OCI-LY3 (cell line): ENCODE data around the gene APOL1.
"Not testable (repeated sequence)": the region's sequence is repeated elsewhere in the genome, so short reads cannot be mapped to it uniquely, and the experiment has no call there.

Experiments
- H2AFZ ChIP-seq: fragments of 200-600, 300-600 bp; shearing (Covaris generic); 2 replicates; pipeline ENCODE4 v1.6.0; 2014; ENCODE audit warnings: antibody characterized with exemption, low read depth, low read length
- H3K27ac ChIP-seq: fragments of 200-600, 300-600 bp; sonication (generic); 2 replicates; pipeline ENCODE4 v1.5.1; 2014; ENCODE audit warnings: mild to moderate bottlenecking, low read length, moderate library complexity, mixed read lengths
- H3K27me3 ChIP-seq: fragments of 200-600, 300-600 bp; sonication (generic); 2 replicates; pipeline ENCODE4 v1.6.1; 2014; ENCODE audit warnings: low read depth, low read length, mixed read lengths
- H3K36me3 ChIP-seq: fragments of 200-600, 300-600 bp; sonication (generic); replicated peaks from 2 replicates; pipeline ENCODE3; 2014; ENCODE audit warnings: low read depth, low read length, mixed read lengths
- H3K4me1 ChIP-seq: fragments of 300-600, 200-600 bp; sonication (generic); 2 replicates; pipeline ENCODE4 v1.6.1; 2014; ENCODE audit warnings: low read length, mixed read lengths
- H3K4me2 ChIP-seq: fragments of 200-600, 300-600 bp; sonication (generic); 2 replicates; pipeline ENCODE4 v1.6.1; 2014; ENCODE audit warnings: low read length, mixed read lengths
- H3K4me3 ChIP-seq: fragments of 300-600, 200-600 bp; sonication (generic); 2 replicates; pipeline ENCODE4 v1.5.1; 2014; ENCODE audit warnings: antibody characterized with exemption, mild to moderate bottlenecking, low read length, moderate library complexity
- H3K79me2 ChIP-seq: fragments of 300-600, 200-600 bp; shearing (Covaris generic); 2 replicates; pipeline ENCODE4 v1.6.1; 2014; ENCODE audit warnings: mild to moderate bottlenecking, low read length, mixed read lengths
- H3K9ac ChIP-seq: fragments of 300-600, 200-600 bp; shearing (Covaris generic); 2 replicates; pipeline ENCODE4 v1.6.0; 2014; ENCODE audit warnings: mild to moderate bottlenecking, low read length, moderate library complexity
- H3K9me3 ChIP-seq: fragments of 200-600, 300-600 bp; shearing (Covaris generic); 2 replicates; pipeline ENCODE4 v1.6.1; 2014; ENCODE audit warnings: low read length, mixed read lengths; ENCODE audit not compliant: insufficient read depth
- H4K20me1 ChIP-seq: fragments of 200-600, 300-600 bp; sonication (generic); 2 replicates; pipeline ENCODE4 v1.6.1; 2016; ENCODE audit warnings: low read length, mixed read lengths; ENCODE audit not compliant: insufficient read depth
- EZH2phosphoT487 ChIP-seq: fragments of 200-600 bp; shearing (Covaris generic); IDR thresholded peaks from 2 replicates; pipeline ENCODE4 v1.6.1; 2018; ENCODE audit warnings: antibody characterized with exemption, mixed run types, low read depth
- TF ChIP-seq, protein P1 (sequence below): fragments of 200-600, 300-600 bp; sonication (generic); IDR thresholded peaks from 2 replicates; pipeline ENCODE4 v1.5.1; 2014; ENCODE audit warnings: antibody characterized with exemption, low read length, low read depth

APOL1 gene

GRCh38 chr22:36289406-36289870 lies 36.5 kb downstream of the APOL1 start:
- H3K9me3 ChIP-seq = no peaks in the 10 kb centered on the region
- H3K4me3 ChIP-seq = no peak overlapping the region
- TF ChIP-seq EZH2phosphoT487 = no peak
- TF ChIP-seq, protein P1, sequence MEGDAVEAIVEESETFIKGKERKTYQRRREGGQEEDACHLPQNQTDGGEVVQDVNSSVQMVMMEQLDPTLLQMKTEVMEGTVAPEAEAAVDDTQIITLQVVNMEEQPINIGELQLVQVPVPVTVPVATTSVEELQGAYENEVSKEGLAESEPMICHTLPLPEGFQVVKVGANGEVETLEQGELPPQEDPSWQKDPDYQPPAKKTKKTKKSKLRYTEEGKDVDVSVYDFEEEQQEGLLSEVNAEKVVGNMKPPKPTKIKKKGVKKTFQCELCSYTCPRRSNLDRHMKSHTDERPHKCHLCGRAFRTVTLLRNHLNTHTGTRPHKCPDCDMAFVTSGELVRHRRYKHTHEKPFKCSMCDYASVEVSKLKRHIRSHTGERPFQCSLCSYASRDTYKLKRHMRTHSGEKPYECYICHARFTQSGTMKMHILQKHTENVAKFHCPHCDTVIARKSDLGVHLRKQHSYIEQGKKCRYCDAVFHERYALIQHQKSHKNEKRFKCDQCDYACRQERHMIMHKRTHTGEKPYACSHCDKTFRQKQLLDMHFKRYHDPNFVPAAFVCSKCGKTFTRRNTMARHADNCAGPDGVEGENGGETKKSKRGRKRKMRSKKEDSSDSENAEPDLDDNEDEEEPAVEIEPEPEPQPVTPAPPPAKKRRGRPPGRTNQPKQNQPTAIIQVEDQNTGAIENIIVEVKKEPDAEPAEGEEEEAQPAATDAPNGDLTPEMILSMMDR = no peak
- H3K36me3 ChIP-seq = peaks cover 80% of the 10 kb centered on the region
- no peaks in the 10 kb centered on the region; the same call in 1 of the 2 replicates for H4K20me1 ChIP-seq
- H3K79me2 ChIP-seq = no peaks in the 10 kb centered on the region; the same call in 1 of the 2 replicates
- H3K4me1 ChIP-seq = no peaks in the 10 kb centered on the region
- no peak overlapping the region for H3K9ac ChIP-seq
- no peak overlapping the region for H3K27ac ChIP-seq
- no peak overlapping the region for H3K4me2 ChIP-seq
- H2AFZ ChIP-seq = no peak overlapping the region
- H3K27me3 ChIP-seq = no peaks in the 10 kb centered on the region

GRCh38 chr22:36289948-36290371 lies 37.0 kb downstream of the APOL1 start:
- peaks cover 80% of the 10 kb centered on the region for H3K36me3 ChIP-seq
- H3K27ac ChIP-seq, H3K4me2 ChIP-seq, H3K4me1 ChIP-seq, H3K27me3 ChIP-seq, H3K9ac ChIP-seq, H2AFZ ChIP-seq, H3K9me3 ChIP-seq, H4K20me1 ChIP-seq, H3K79me2 ChIP-seq, H3K4me3 ChIP-seq: not testable (repeated sequence)

- H3K79me2 ChIP-seq, H3K9me3 ChIP-seq, H3K9ac ChIP-seq, H2AFZ ChIP-seq, H3K4me2 ChIP-seq, H3K27ac ChIP-seq, H3K27me3 ChIP-seq, H3K4me3 ChIP-seq, H4K20me1 ChIP-seq, H3K4me1 ChIP-seq: not testable (repeated sequence)
- H3K36me3 ChIP-seq = peaks cover 80% of the 10 kb centered on the region
These were observed 37.6 kb downstream of the APOL1 start for GRCh38 chr22:36290391-36291075.

DNA sequence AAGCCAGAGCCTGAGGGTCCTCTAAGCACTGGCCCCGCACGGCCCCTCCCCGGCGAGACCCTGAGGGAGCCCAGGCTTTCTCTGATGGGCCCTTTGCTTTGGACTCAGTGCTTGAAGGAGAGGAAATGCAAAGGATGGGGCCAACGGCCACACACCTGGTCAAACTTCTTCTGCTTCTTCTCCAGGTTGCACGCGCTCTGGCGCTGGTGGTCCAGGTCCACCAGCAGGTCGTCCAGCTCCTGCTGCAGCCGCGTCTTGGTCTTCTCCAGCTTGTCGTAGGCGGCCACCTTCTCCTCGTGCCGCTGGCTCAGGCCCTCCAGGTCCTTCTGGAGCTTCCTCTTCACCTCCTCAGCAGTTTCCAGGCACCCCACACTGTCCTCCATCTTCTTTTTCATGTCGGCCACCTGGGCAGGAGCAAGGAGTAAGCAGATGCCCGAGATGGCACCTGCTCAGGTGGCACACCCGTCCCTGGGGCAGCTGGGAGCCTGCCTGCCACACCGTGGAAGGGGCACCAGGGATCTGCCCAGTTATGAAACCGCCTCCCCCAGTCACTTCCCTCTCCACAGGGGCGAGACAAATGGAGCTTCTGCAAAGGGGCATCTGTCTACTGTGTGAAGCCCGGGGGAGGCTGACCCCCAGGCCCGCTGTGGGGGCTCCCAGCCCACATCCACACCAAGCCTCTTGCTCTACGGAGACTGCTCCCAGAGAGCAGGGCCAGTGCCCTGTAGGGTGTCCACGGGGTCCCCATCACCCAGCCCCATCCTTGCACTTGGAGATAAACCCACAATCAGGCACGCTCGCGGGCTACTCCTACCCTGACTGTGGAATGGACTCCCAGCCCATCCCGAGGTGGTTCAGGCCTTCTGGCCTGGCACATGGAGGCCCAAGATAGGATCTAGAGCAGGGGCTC lies 39.2 kb downstream of the APOL1 start:
- no peaks in the 10 kb centered on the region; the same call in 1 of the 2 replicates for H4K20me1 ChIP-seq
- no peak overlapping the region for H3K27ac ChIP-seq
- H3K36me3 ChIP-seq = peaks cover 78% of the 10 kb centered on the region
- H2AFZ ChIP-seq = no peak overlapping the region
- no peak overlapping the region for H3K4me2 ChIP-seq
- TF ChIP-seq EZH2phosphoT487 = no peak
- TF ChIP-seq, protein P1 = no peak
- H3K9ac ChIP-seq = no peak overlapping the region
- H3K4me3 ChIP-seq = no peak overlapping the region
- H3K27me3 ChIP-seq = no peaks in the 10 kb centered on the region
- H3K4me1 ChIP-seq = no peaks in the 10 kb centered on the region
- H3K9me3 ChIP-seq = no peaks in the 10 kb centered on the region
- no peaks in the 10 kb centered on the region; the same call in 1 of the 2 replicates for H3K79me2 ChIP-seq
